ENCODE results near the gene CALML6.

CALML6 gene

GRCh38 chr1:1914101-1914970 is 724 bp upstream of the CALML6 start:
- no peak for DNase-seq

- DNase-seq = no peak
Measured at GRCh38 chr1:1915911-1916840, 1.1 kb downstream of the CALML6 start.

GRCh38 chr1:1916851-1917251 is 1.8 kb downstream of the CALML6 start:
- DNase-seq = no peak

GRCh38 chr1:1917304-1917976 is 2.4 kb downstream of the CALML6 start:
- no peak for DNase-seq

GRCh38 chr1:1917995-1918900 is 3.2 kb downstream of the CALML6 start:
- no peak for DNase-seq

- DNase-seq = no peak
Measured at GRCh38 chr1:1918901-1919303, 3.8 kb downstream of the CALML6 start, which contains the start of gene TMEM52. TMEM52 (minus strand) TSS chr1:1919279; CDS start chr1:1919265, 14 bp downstream.

- DNase-seq = peak; percentile 99
Measured at GRCh38 chr1:1919304-1920056, 4.4 kb downstream of the CALML6 start.

- no peak for DNase-seq
Measured at GRCh38 chr1:1920057-1920607, 5.1 kb downstream of the CALML6 start.

GRCh38 chr1:1920608-1921458 is 5.8 kb downstream of the CALML6 start:
- DNase-seq = no peak

GRCh38 chr1:1921459-1921862 is 6.4 kb downstream of the CALML6 start:
- no peak for DNase-seq

GRCh38 chr1:1921901-1922701 is 7.0 kb downstream of the CALML6 start:
- no peak for DNase-seq

- no peak for DNase-seq
Measured at GRCh38 chr1:1922702-1922955, 7.6 kb downstream of the CALML6 start.

GRCh38 chr1:1922956-1923833 is 8.1 kb downstream of the CALML6 start:
- DNase-seq = no peak

GRCh38 chr1:1924386-1924785 is 9.3 kb downstream of the CALML6 start:
- no peak for DNase-seq

GRCh38 chr1:1924849-1925248 is 9.8 kb downstream of the CALML6 start:
- DNase-seq = no peak

GRCh38 chr1:1925437-1926345 is 10.6 kb downstream of the CALML6 start:
- no peak for DNase-seq

GRCh38 chr1:1926346-1926811 is 11.3 kb downstream of the CALML6 start:
- DNase-seq = no peak
